SH-SY5Y (cell line): Measurements from ENCODE around the gene PARN.

ENCODE experiments used
- GATA2 ChIP-seq: IDR thresholded peaks from 2 replicates; pipeline ENCODE4 v1.6.1; 2011; ENCODE audit warnings: mild to moderate bottlenecking, low read depth, low read length
- GATA3 ChIP-seq: IDR thresholded peaks from 2 replicates; pipeline ENCODE4 v1.6.1; 2011; ENCODE audit warnings: low read depth, mild to moderate bottlenecking, low read length, moderate library complexity

GRCh38 chr16:14502932-14503741 is 126.9 kb downstream of the PARN start:
- TF ChIP-seq GATA3 (no peak), GATA2 (no peak)
